GM18951 (cell line): Measurements from ENCODE around the gene ZNF439.
A peak's percentile ranks its signal among the peaks of the same experiment; 100 is the strongest.
"Not testable (repeated sequence)": the region's sequence is repeated elsewhere in the genome, so short reads cannot be mapped to it uniquely, and the experiment has no call there.

Experiments used
- POLR2A ChIP-seq: IDR thresholded peaks from 4 replicates; pipeline ENCODE4 v1.6.1; 2011; ENCODE audit warnings: mild to moderate bottlenecking; ENCODE audit not compliant: insufficient read length, insufficient read depth; ENCODE audit errors: extremely low read depth
- in situ Hi-C: fragments of 300-500 bp; cut with MboI; formaldehyde crosslinking; loops from one replicate; pipeline ENCODE4 v1.12.0; 2022; ENCODE audit warnings: low sequenced_read_pairs, mixed read lengths, inconsistent platforms; ENCODE audit not compliant: unreplicated experiment

Gene ZNF439

GRCh38 chr19:11887611-11888531 is 39.3 kb downstream of the ZNF439 start, which contains the start of gene ZNF69:
TSS of gene ZNF69 (plus strand) at chr19:11887782. CDS start at chr19:11887924, 142 bp downstream.
- peak; percentile 32 for TF ChIP-seq POLR2A
- in situ Hi-C loops: no loop called here

GRCh38 chr19:11889901-11890300 is 41.4 kb downstream of the ZNF439 start:
- in situ Hi-C loops: not testable (repeated sequence)

- no peak for TF ChIP-seq POLR2A
- in situ Hi-C loops: no loop called here
Observed at GRCh38 chr19:11890634-11891033, 42.1 kb downstream of the ZNF439 start.

- no peak for TF ChIP-seq POLR2A
- in situ Hi-C loops: no loop called here
Observed at GRCh38 chr19:11894851-11895250, 46.3 kb downstream of the ZNF439 start.

GRCh38 chr19:11902228-11902627 is 53.7 kb downstream of the ZNF439 start:
- no peak for TF ChIP-seq POLR2A
- in situ Hi-C loops: no loop called here

- in situ Hi-C loops: no loop called here
- TF ChIP-seq POLR2A: no peak
Observed at GRCh38 chr19:11905928-11906327, 57.4 kb downstream of the ZNF439 start.

- in situ Hi-C loops: not testable (repeated sequence)
Observed at GRCh38 chr19:11911937-11912336, 63.4 kb downstream of the ZNF439 start.

- in situ Hi-C loops: not testable (repeated sequence)
Observed at GRCh38 chr19:11914417-11915051, 66.0 kb downstream of the ZNF439 start.
